SK-N-SH (cell line): ENCODE measurements around the gene TGM4. TPM values are rescaled to one million over a fixed set of nuclear protein-coding genes. Genes with fewer than 3 reads are reported as not detected.

Source experiments
- CTCF ChIA-PET: fragments of 300-600, 350-600 bp; formaldehyde crosslinking; extraction: SDS; loops from one replicate; lab custom pipeline; 2021; lab: Yijun Ruan, JAX
- POLR2A ChIA-PET: fragments of 350-600 bp; sonication (Branson Sonifier 250); formaldehyde crosslinking; extraction: SDS; loops from one replicate; lab custom pipeline; 2020; ENCODE audit warnings: antibody characterized with exemption, inconsistent platforms; lab: Yijun Ruan, JAX
- DNase-seq: peaks from one replicate; pipeline ENCODE4 v3.0.0; 2012
- H2AFZ ChIP-seq: fragments of 200-600 bp; sonication (generic); 2 replicates; pipeline ENCODE4 v1.8.1; 2016; ENCODE audit warnings: antibody characterized with exemption, mild to moderate bottlenecking, low read depth
- H3F3A ChIP-seq: fragments of 200-600 bp; sonication (generic); replicated peaks from 2 replicates; pipeline ENCODE3; 2016; ENCODE audit warnings: antibody characterized with exemption, mild to moderate bottlenecking; ENCODE audit not compliant: insufficient read depth
- H3K27ac ChIP-seq, 2 experiments: fragments of 200-500 bp in 1 of 2; fragments of 200-600 bp in 1 of 2; sonication (Bioruptor generic) in 1 of 2; sonication (generic), shearing (Covaris generic) in 1 of 2; 2 replicates each; pipeline versions ENCODE4 v1.5.1 to v1.6.1; 2014 to 2016; ENCODE audit warnings: low read depth in 2 of 2, inconsistent platforms in 1 of 2, low read length in 1 of 2, mild to moderate bottlenecking in 1 of 2, mixed read lengths in 1 of 2
- H3K27me3 ChIP-seq: fragments of 200-600 bp; sonication (generic), shearing (Covaris generic); 2 replicates; pipeline ENCODE4 v1.6.1; 2016; ENCODE audit warnings: mixed run types; ENCODE audit not compliant: insufficient read depth
- H3K36me3 ChIP-seq, 2 experiments: fragments of 200-500 bp in 1 of 2; fragments of 200-600 bp in 1 of 2; sonication (Bioruptor generic) in 1 of 2; sonication (generic) in 1 of 2; replicated peaks in 1 of 2; 2 replicates each; pipeline versions ENCODE3 to v1.5.1; 2014 to 2016; ENCODE audit warnings: low read length in 1 of 2, mild to moderate bottlenecking in 1 of 2; ENCODE audit not compliant: insufficient read depth in 2 of 2, control insufficient read depth in 1 of 2
- H3K4me1 ChIP-seq, 2 experiments: fragments of 200-500 bp in 1 of 2; fragments of 200-600 bp in 1 of 2; sonication (Bioruptor generic) in 1 of 2; sonication (generic), shearing (Covaris generic) in 1 of 2; 2 replicates each; pipeline versions ENCODE4 v1.5.1 to v1.6.1; 2014 to 2016; ENCODE audit warnings: low read depth in 1 of 2, low read length in 1 of 2, mixed run types in 1 of 2; ENCODE audit not compliant: insufficient read depth in 2 of 2, control insufficient read depth in 1 of 2
- H3K4me2 ChIP-seq: fragments of 200-600 bp; sonication (generic), shearing (Covaris generic); 2 replicates; pipeline ENCODE4 v1.6.1; 2017; ENCODE audit warnings: mixed run types
- H3K4me3 ChIP-seq, 2 experiments: fragments of 200-500 bp in 1 of 2; fragments of 200-600 bp in 1 of 2; sonication (Bioruptor generic) in 1 of 2; sonication (generic), shearing (Covaris generic) in 1 of 2; 2 replicates each; pipeline versions ENCODE4 v1.5.1 to v1.8.1; 2014 to 2016; ENCODE audit warnings: low read depth in 2 of 2, inconsistent platforms in 1 of 2, low read length in 1 of 2, mild to moderate bottlenecking in 1 of 2, mixed read lengths in 1 of 2, moderate library complexity in 1 of 2
- H3K79me2 ChIP-seq: fragments of 200-600 bp; sonication (generic); 2 replicates; pipeline ENCODE4 v1.8.1; 2017; ENCODE audit warnings: mild to moderate bottlenecking; ENCODE audit not compliant: insufficient read depth
- H3K9ac ChIP-seq: fragments of 200-600 bp; sonication (generic); 2 replicates; pipeline ENCODE4 v1.6.1; 2017; ENCODE audit warnings: mixed run types
- H3K9me2 ChIP-seq: fragments of 200-600 bp; sonication (generic); 2 replicates; pipeline ENCODE4 v1.6.1; 2017; ENCODE audit warnings: mixed run types
- H3K9me3 ChIP-seq: fragments of 200-600 bp; sonication (generic); 2 replicates; pipeline ENCODE4 v1.6.1; 2017; ENCODE audit warnings: mixed run types, mild to moderate bottlenecking, moderate library complexity
- H4K20me1 ChIP-seq: fragments of 200-600 bp; sonication (generic); 2 replicates; pipeline ENCODE4 v1.6.1; 2017; ENCODE audit warnings: mild to moderate bottlenecking, mixed run types; ENCODE audit not compliant: insufficient read depth
- CHD2 ChIP-seq: fragments of 150-350 bp; IDR thresholded peaks from 2 replicates; pipeline ENCODE4 v1.6.1; 2018; ENCODE audit warnings: low read length; ENCODE audit not compliant: partially characterized antibody
- CTCF ChIP-seq: fragments of 200-600 bp; sonication (generic); IDR thresholded peaks from 2 replicates; pipeline ENCODE4 v1.6.1; 2017; ENCODE audit warnings: antibody characterized with exemption, mild to moderate bottlenecking, moderate library complexity
- ELF1 ChIP-seq: IDR thresholded peaks from 2 replicates; pipeline ENCODE4 v1.4.0; 2012
- EP300 ChIP-seq, 2 experiments: IDR thresholded peaks; 2 replicates each; pipeline versions ENCODE4 v1.4.0 to v1.6.1; 2012; ENCODE audit warnings: borderline replicate concordance in 1 of 2, low read depth in 1 of 2, low read length in 1 of 2
- EZH2phosphoT487 ChIP-seq: fragments of 200-600 bp; sonication (generic); IDR thresholded peaks from 2 replicates; pipeline ENCODE4 v1.6.1; 2017; ENCODE audit warnings: low read depth, mixed run types, mild to moderate bottlenecking, antibody characterized with exemption, moderate library complexity, borderline replicate concordance
- FOXJ3 ChIP-seq: sonication (generic); formaldehyde crosslinking; IDR thresholded peaks from 2 replicates; pipeline ENCODE4 v1.5.1; 2020; ENCODE audit warnings: mild to moderate bottlenecking, missing genetic modification reagents
- FOXM1 ChIP-seq: IDR thresholded peaks from 2 replicates; pipeline ENCODE4 v1.4.0; 2012; ENCODE audit warnings: low read depth, mild to moderate bottlenecking
- GABPA ChIP-seq: IDR thresholded peaks from 2 replicates; pipeline ENCODE4 v1.4.0; 2012; ENCODE audit warnings: low read depth, mild to moderate bottlenecking
- JUND ChIP-seq: IDR thresholded peaks from 2 replicates; pipeline ENCODE4 v1.4.0; 2012
- PBX3 ChIP-seq: IDR thresholded peaks from 2 replicates; pipeline ENCODE4; 2012
- POLR2AphosphoS5 ChIP-seq: IDR thresholded peaks from 2 replicates; pipeline ENCODE4 v1.6.1; 2012; ENCODE audit warnings: low read depth, low read length
- RAD21 ChIP-seq: IDR thresholded peaks from 2 replicates; pipeline ENCODE4 v1.6.1; 2012; ENCODE audit warnings: mild to moderate bottlenecking, low read length
- RCOR1 ChIP-seq: fragments of 150-350 bp; IDR thresholded peaks from 2 replicates; pipeline ENCODE4 v1.6.1; 2017; ENCODE audit warnings: antibody characterized with exemption, low read length
- RFX5 ChIP-seq: IDR thresholded peaks from 2 replicates; pipeline ENCODE4 v1.6.1; 2012; ENCODE audit warnings: mild to moderate bottlenecking, improper control_type of control experiment, low read length
- RXRA ChIP-seq: IDR thresholded peaks from 2 replicates; pipeline ENCODE4 v1.4.0; 2012; ENCODE audit warnings: low read depth, mild to moderate bottlenecking, borderline replicate concordance
- TCF12 ChIP-seq: IDR thresholded peaks from 2 replicates; pipeline ENCODE4 v1.4.0; 2012
- TEAD4 ChIP-seq: IDR thresholded peaks from 2 replicates; pipeline ENCODE4 v1.4.0; 2012; ENCODE audit warnings: mild to moderate bottlenecking, borderline replicate concordance; ENCODE audit not compliant: insufficient read depth
- USF1 ChIP-seq: IDR thresholded peaks from 2 replicates; pipeline ENCODE4 v1.4.0; 2012; ENCODE audit warnings: low read depth, borderline replicate concordance
- WGBS: methylation state at CpG from one replicate; pipeline ENCODE4 v1.1.6; 2017; ENCODE audit warnings: low lambda C conversion rate; 5-methylcytosine and 5-hydroxymethylcytosine counted together
- polyA plus RNA-seq, 3 experiments: library from polyadenylated mRNA; depleted of rRNA; stranded (reverse); fragments of >200 nt; gene quantifications; 2 replicates each; pipeline ENCODE4 v1.2.3, GENCODE V29; 2012
- TF ChIP-seq, protein P1 (sequence below): IDR thresholded peaks from 2 replicates; pipeline ENCODE4 v1.4.0; 2012; ENCODE audit warnings: low read depth, borderline replicate concordance
- TF ChIP-seq, protein P2 (sequence below): IDR thresholded peaks from 2 replicates; pipeline ENCODE4 v1.4.0; 2012; ENCODE audit warnings: low read depth

The TGM4 gene
- polyA plus RNA-seq, 1 of the 3 experiments (the other 2 are of a cell fraction): 0.12 TPM

GRCh38 chr3:44927371-44927770 is 53.0 kb downstream of the TGM4 start:
- H3K79me2 ChIP-seq: no peaks in the 10 kb centered on the region
- POLR2A ChIA-PET: no interaction called here
- H3F3A ChIP-seq: peaks cover 20% of the 10 kb centered on the region
- no peaks in the 10 kb centered on the region for H3K9me2 ChIP-seq
- TF ChIP-seq TCF12 (no peak), ELF1 (no peak), FOXM1 (no peak), RAD21 (no peak), EZH2phosphoT487 (no peak)
- TF ChIP-seq, protein P1, sequence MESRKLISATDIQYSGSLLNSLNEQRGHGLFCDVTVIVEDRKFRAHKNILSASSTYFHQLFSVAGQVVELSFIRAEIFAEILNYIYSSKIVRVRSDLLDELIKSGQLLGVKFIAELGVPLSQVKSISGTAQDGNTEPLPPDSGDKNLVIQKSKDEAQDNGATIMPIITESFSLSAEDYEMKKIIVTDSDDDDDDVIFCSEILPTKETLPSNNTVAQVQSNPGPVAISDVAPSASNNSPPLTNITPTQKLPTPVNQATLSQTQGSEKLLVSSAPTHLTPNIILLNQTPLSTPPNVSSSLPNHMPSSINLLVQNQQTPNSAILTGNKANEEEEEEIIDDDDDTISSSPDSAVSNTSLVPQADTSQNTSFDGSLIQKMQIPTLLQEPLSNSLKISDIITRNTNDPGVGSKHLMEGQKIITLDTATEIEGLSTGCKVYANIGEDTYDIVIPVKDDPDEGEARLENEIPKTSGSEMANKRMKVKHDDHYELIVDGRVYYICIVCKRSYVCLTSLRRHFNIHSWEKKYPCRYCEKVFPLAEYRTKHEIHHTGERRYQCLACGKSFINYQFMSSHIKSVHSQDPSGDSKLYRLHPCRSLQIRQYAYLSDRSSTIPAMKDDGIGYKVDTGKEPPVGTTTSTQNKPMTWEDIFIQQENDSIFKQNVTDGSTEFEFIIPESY: no peak
- H3K4me2 ChIP-seq: no peak overlapping the region
- peaks cover 18 to 51% of the 10 kb centered on the region in 2 experiments for H3K36me3 ChIP-seq
- H2AFZ ChIP-seq: no peak overlapping the region
- over 99% methylated on average over 7 of the region's 7 CpGs for WGBS
- CTCF ChIA-PET: interaction anchor here (0.9 to 6.7 kb wide), 2 partner anchors 13 to 215 kb away, joined by 3 to 50 read pairs; partner anchors contain the start of gene ZNF502
- no peak overlapping the region for H3K4me3 ChIP-seq
- no peak for DNase-seq
- H3K27me3 ChIP-seq: no peaks in the 10 kb centered on the region
- peaks cover 0 to 11% of the 10 kb centered on the region in 2 experiments; a peak in 2 of 4 replicates for H3K4me1 ChIP-seq
- H4K20me1 ChIP-seq: no peaks in the 10 kb centered on the region
- H3K9me3 ChIP-seq: no peaks in the 10 kb centered on the region
- no peak overlapping the region for H3K9ac ChIP-seq
- H3K27ac ChIP-seq: no peak overlapping the region

- Histone ChIP-seq H3K36me3 (peaks cover 22 to 63% of the 10 kb centered on the region in 2 experiments), H3K27me3 (no peaks in the 10 kb centered on the region), H3K4me2 (no peak overlapping the region), H3K79me2 (0 out of 2 replicates have a peak, but pooled peaks cover under 1% of the 10 kb centered on the region), H2AFZ (no peak overlapping the region), H3F3A (peaks cover 9% of the 10 kb centered on the region), H3K9me3 (no peaks in the 10 kb centered on the region), H3K4me1 (peaks cover 0 to 4% of the 10 kb centered on the region in 2 experiments; a peak in 1 of 4 replicates), H4K20me1 (no peaks in the 10 kb centered on the region), H3K27ac (no peak overlapping the region; a peak in 1 of 4 replicates), H3K9ac (no peak overlapping the region), H3K9me2 (no peaks in the 10 kb centered on the region), H3K4me3 (no peak overlapping the region)
- TF ChIP-seq TCF12 (no peak), FOXJ3 (CRISPR knock-in tag) (no peak), USF1 (no peak), PBX3 (no peak), CTCF (no peak), GABPA (no peak), CHD2 (no peak), RXRA (no peak), RFX5 (no peak), EZH2phosphoT487 (no peak), RCOR1 (no peak), EP300 (IDR thresholded peaks at IDR 0.05; ENCODE audit: borderline replicate concordance in 1 of 2, low read depth in 1 of 2, low read length in 1 of 2) (no peak), RAD21 (no peak), TEAD4 (no peak), POLR2AphosphoS5 (no peak), JUND (no peak)
- TF ChIP-seq, protein P2, sequence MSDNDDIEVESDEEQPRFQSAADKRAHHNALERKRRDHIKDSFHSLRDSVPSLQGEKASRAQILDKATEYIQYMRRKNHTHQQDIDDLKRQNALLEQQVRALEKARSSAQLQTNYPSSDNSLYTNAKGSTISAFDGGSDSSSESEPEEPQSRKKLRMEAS: no peak
- DNase-seq: no peak
- ChIA-PET POLR2A (no interaction called here), CTCF (interaction anchor here (6.7 kb wide), 1 partner anchor 16 kb away, joined by 50 read pairs; no protein-coding TSS in a partner anchor)
- 80% methylated on average over 1 of the region's 5 CpGs for WGBS
Measured at GRCh38 chr3:44929782-44930181, 55.4 kb downstream of the TGM4 start.
